ENCODE data around the gene TTLL13.
A peak's percentile ranks its signal among the peaks of the same experiment; 100 is the strongest.
"Not testable (repeated sequence)": the region's sequence is repeated elsewhere in the genome, so short reads cannot be mapped to it uniquely, and the experiment has no call there.

DNA sequence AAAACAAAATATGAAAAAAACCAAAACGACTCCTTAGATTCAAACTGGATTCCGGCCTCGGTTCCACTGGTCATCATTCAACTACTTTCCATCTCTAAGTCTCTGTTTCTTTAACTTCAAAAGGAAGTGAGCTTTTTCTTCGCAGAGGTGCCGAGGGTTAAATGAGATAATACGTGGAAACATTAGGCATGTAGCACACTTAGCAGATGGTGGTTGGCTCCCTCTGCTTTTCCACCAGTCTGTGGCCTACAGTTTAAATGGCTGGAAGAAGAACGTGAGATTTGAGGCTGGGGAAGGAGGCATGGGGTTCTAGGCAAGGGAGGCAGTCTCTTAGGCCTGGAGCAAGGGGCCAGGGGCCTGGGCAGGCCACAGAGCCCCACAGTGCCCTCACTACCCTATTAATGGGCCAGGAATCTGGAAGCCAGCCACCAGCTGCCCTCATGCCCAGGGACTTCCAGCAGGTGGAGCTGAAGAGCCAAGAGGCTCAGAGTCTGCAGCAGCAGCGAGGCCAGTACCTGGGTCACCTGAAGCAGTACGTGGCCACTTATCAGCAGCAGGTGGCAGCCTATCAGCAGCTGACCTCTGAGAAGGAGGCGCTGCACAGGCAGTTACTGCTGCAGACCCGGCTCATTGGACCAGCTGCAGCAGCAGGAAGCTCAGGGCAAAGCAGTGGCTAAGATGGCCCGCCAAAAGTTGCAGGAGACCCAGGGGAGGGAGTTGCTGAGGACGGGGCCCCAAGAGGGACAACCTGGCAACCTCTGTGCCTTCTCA, 43.9 kb downstream of the TTLL13 start:
- TF ChIP-seq, protein P1, sequence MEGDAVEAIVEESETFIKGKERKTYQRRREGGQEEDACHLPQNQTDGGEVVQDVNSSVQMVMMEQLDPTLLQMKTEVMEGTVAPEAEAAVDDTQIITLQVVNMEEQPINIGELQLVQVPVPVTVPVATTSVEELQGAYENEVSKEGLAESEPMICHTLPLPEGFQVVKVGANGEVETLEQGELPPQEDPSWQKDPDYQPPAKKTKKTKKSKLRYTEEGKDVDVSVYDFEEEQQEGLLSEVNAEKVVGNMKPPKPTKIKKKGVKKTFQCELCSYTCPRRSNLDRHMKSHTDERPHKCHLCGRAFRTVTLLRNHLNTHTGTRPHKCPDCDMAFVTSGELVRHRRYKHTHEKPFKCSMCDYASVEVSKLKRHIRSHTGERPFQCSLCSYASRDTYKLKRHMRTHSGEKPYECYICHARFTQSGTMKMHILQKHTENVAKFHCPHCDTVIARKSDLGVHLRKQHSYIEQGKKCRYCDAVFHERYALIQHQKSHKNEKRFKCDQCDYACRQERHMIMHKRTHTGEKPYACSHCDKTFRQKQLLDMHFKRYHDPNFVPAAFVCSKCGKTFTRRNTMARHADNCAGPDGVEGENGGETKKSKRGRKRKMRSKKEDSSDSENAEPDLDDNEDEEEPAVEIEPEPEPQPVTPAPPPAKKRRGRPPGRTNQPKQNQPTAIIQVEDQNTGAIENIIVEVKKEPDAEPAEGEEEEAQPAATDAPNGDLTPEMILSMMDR (IDR thresholded peaks at IDR 0.05): peak; percentile 91
- TF ChIP-seq EZH2 (IDR thresholded peaks at IDR 0.05): not testable (repeated sequence)
